HEK293 (cell line): ENCODE results near the gene VSTM2L.

ENCODE experiments used
- EGR2 ChIP-seq: fragments of 450-650 bp; formaldehyde crosslinking; IDR thresholded peaks from 2 replicates; pipeline ENCODE4 v1.5.1; 2016; ENCODE audit warnings: low read depth, missing biosample characterization, missing genetic modification characterization
- IKZF3 ChIP-seq: fragments of 450-650 bp; IDR thresholded peaks from 2 replicates; pipeline ENCODE4 v1.5.0; 2018; ENCODE audit warnings: missing biosample characterization, mild to moderate bottlenecking, missing genetic modification characterization, moderate library complexity
- KLF1 ChIP-seq: fragments of 450-650 bp; formaldehyde crosslinking; IDR thresholded peaks from 2 replicates; pipeline ENCODE4 v1.5.1; 2016; ENCODE audit warnings: missing biosample characterization, missing genetic modification characterization
- KLF10 ChIP-seq: fragments of 450-650 bp; IDR thresholded peaks from 2 replicates; pipeline ENCODE4 v1.5.1; 2018; ENCODE audit warnings: missing biosample characterization, mild to moderate bottlenecking, missing genetic modification characterization
- KLF16 ChIP-seq: fragments of 450-650 bp; formaldehyde crosslinking; IDR thresholded peaks from 2 replicates; pipeline ENCODE4 v1.5.1; 2017; ENCODE audit warnings: missing biosample characterization, missing genetic modification characterization
- KLF9 ChIP-seq: fragments of 450-650 bp; formaldehyde crosslinking; IDR thresholded peaks from 2 replicates; pipeline ENCODE4 v1.5.1; 2016; ENCODE audit warnings: missing biosample characterization, missing genetic modification characterization, low read depth
- YY2 ChIP-seq: fragments of 450-650 bp; formaldehyde crosslinking; IDR thresholded peaks from 2 replicates; pipeline ENCODE4 v1.5.1; 2016; ENCODE audit warnings: missing biosample characterization, missing genetic modification characterization
- ZBTB1 ChIP-seq: fragments of 450-650 bp; formaldehyde crosslinking; IDR thresholded peaks from 2 replicates; pipeline ENCODE4 v1.5.1; 2016; ENCODE audit warnings: missing biosample characterization, missing genetic modification characterization
- ZBTB17 ChIP-seq: fragments of 450-650 bp; formaldehyde crosslinking; IDR thresholded peaks from 2 replicates; pipeline ENCODE4 v1.5.1; 2016; ENCODE audit warnings: missing biosample characterization, missing genetic modification characterization
- ZFP3 ChIP-seq: fragments of 450-650 bp; formaldehyde crosslinking; IDR thresholded peaks from 2 replicates; pipeline ENCODE4 v1.5.1; 2016; ENCODE audit warnings: low read depth, missing biosample characterization, missing genetic modification characterization
- ZFP37 ChIP-seq: fragments of 450-650 bp; formaldehyde crosslinking; IDR thresholded peaks from 2 replicates; pipeline ENCODE4 v1.5.1; 2016; ENCODE audit warnings: missing biosample characterization, missing genetic modification characterization
- ZFP69B ChIP-seq: fragments of 450-650 bp; formaldehyde crosslinking; IDR thresholded peaks from 2 replicates; pipeline ENCODE4 v1.5.1; 2016; ENCODE audit warnings: missing biosample characterization, missing genetic modification characterization
- ZNF121 ChIP-seq: fragments of 450-650 bp; formaldehyde crosslinking; IDR thresholded peaks from 2 replicates; pipeline ENCODE4 v1.5.1; 2016; ENCODE audit warnings: missing biosample characterization, missing genetic modification characterization
- ZNF140 ChIP-seq: fragments of 450-650 bp; formaldehyde crosslinking; IDR thresholded peaks from 2 replicates; pipeline ENCODE4 v1.5.1; 2016; ENCODE audit warnings: missing biosample characterization, missing genetic modification characterization
- ZNF394 ChIP-seq: fragments of 450-650 bp; formaldehyde crosslinking; IDR thresholded peaks from 2 replicates; pipeline ENCODE4 v1.5.1; 2016; ENCODE audit warnings: missing biosample characterization, missing genetic modification characterization, mild to moderate bottlenecking, moderate library complexity, borderline replicate concordance
- ZNF555 ChIP-seq: fragments of 450-650 bp; formaldehyde crosslinking; conservative IDR thresholded peaks from 2 replicates; pipeline ENCODE4 v1.5.1; 2017; ENCODE audit warnings: missing biosample characterization, mild to moderate bottlenecking, missing genetic modification characterization, inconsistent platforms
- ZNF610 ChIP-seq: fragments of 450-650 bp; formaldehyde crosslinking; IDR thresholded peaks from 2 replicates; pipeline ENCODE4 v1.5.1; 2016; ENCODE audit warnings: missing biosample characterization, missing genetic modification characterization, borderline replicate concordance
- ZNF654 ChIP-seq: fragments of 450-650 bp; formaldehyde crosslinking; IDR thresholded peaks from 2 replicates; pipeline ENCODE4 v1.5.1; 2016; ENCODE audit warnings: low read depth, missing biosample characterization, missing genetic modification characterization
- TF ChIP-seq, protein P1 (sequence below): fragments of 450-650 bp; formaldehyde crosslinking; IDR thresholded peaks from 2 replicates; pipeline ENCODE4 v1.5.1; 2016; ENCODE audit warnings: missing biosample characterization, missing genetic modification characterization
- TF ChIP-seq, protein P2 (sequence below): fragments of 450-650 bp; formaldehyde crosslinking; conservative IDR thresholded peaks from 2 replicates; pipeline ENCODE4 v1.5.1; 2016; ENCODE audit warnings: low read depth, missing biosample characterization, missing genetic modification characterization
- TF ChIP-seq, protein P3 (sequence below): fragments of 450-650 bp; formaldehyde crosslinking; IDR thresholded peaks from 2 replicates; pipeline ENCODE4 v1.5.1; 2016; ENCODE audit warnings: missing biosample characterization, missing genetic modification characterization
- TF ChIP-seq, protein P4 (sequence below): fragments of 450-650 bp; formaldehyde crosslinking; IDR thresholded peaks from 2 replicates; pipeline ENCODE4 v1.5.1; 2016; ENCODE audit warnings: missing biosample characterization, missing genetic modification characterization

The VSTM2L gene

DNA sequence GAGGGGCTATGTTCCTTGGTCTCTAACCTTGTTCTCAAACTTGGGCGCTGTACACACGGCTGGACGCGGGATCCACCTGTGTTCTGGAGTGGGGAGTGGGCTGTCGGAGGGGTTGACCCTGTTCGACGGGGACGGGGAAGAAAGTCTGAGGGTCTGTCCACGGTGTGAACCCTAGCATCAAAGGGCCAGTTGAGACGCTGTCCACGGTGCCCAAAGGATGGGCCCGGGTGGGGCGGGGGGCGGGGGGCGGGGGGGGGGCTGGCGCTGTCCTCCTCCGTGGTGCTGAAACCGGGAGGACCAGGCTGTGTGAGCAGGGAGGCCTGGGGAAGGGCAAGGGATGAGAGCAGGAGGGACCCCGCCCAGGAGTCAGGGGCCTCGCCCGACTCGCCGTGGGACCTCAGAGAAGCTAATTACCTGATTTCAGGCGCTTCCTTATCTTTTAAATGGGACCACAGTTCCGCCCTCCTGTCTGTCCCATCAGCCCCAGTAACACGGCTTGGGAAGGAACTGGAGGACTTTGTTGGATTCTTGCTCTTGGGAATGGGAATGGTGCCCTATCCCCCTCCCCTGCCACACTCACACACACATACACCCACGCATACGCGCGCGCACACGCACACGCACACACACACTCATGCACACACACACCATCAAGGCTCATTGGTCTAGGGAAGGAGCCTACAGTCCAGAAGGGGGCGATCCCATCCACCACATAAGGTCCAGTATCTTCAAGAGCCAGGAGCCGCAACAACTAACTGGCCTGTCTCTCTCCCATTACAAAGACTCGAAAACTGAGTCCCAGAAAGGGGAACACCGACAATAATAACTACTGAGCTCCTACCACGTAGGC is 1.0 kb upstream of the VSTM2L start (continued):
- TF ChIP-seq ZBTB1 (tag by site-specific recombination) (no peak), ZNF394 (tag by site-specific recombination) (no peak), ZFP37 (0 out of 2 replicates have a peak, but pooled peaks have one; percentile 39), YY2 (tag by site-specific recombination) (no peak), KLF10 (tag by site-specific recombination) (no peak), KLF16 (peak; percentile 69; the same call in 1 of the 2 replicates), KLF1 (tag by site-specific recombination) (peak; percentile 27), EGR2 (peak; percentile 87), ZNF654 (tag by site-specific recombination) (peak; percentile 68), ZNF610 (no peak), IKZF3 (tag by site-specific recombination) (no peak), ZFP3 (tag by site-specific recombination) (no peak), ZFP69B (no peak), ZNF121 (tag by site-specific recombination) (peak; percentile 73), ZNF555 (tag by site-specific recombination) (no peak), ZBTB17 (tag by site-specific recombination) (0 out of 2 replicates have a peak, but pooled peaks have one; percentile 17), ZNF140 (tag by site-specific recombination) (no peak), KLF9 (tag by site-specific recombination) (0 out of 2 replicates have a peak, but pooled peaks have one; percentile 21)
- TF ChIP-seq, protein P1, sequence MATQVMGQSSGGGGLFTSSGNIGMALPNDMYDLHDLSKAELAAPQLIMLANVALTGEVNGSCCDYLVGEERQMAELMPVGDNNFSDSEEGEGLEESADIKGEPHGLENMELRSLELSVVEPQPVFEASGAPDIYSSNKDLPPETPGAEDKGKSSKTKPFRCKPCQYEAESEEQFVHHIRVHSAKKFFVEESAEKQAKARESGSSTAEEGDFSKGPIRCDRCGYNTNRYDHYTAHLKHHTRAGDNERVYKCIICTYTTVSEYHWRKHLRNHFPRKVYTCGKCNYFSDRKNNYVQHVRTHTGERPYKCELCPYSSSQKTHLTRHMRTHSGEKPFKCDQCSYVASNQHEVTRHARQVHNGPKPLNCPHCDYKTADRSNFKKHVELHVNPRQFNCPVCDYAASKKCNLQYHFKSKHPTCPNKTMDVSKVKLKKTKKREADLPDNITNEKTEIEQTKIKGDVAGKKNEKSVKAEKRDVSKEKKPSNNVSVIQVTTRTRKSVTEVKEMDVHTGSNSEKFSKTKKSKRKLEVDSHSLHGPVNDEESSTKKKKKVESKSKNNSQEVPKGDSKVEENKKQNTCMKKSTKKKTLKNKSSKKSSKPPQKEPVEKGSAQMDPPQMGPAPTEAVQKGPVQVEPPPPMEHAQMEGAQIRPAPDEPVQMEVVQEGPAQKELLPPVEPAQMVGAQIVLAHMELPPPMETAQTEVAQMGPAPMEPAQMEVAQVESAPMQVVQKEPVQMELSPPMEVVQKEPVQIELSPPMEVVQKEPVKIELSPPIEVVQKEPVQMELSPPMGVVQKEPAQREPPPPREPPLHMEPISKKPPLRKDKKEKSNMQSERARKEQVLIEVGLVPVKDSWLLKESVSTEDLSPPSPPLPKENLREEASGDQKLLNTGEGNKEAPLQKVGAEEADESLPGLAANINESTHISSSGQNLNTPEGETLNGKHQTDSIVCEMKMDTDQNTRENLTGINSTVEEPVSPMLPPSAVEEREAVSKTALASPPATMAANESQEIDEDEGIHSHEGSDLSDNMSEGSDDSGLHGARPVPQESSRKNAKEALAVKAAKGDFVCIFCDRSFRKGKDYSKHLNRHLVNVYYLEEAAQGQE (tag by site-specific recombination): peak; percentile 89
- TF ChIP-seq, protein P2, sequence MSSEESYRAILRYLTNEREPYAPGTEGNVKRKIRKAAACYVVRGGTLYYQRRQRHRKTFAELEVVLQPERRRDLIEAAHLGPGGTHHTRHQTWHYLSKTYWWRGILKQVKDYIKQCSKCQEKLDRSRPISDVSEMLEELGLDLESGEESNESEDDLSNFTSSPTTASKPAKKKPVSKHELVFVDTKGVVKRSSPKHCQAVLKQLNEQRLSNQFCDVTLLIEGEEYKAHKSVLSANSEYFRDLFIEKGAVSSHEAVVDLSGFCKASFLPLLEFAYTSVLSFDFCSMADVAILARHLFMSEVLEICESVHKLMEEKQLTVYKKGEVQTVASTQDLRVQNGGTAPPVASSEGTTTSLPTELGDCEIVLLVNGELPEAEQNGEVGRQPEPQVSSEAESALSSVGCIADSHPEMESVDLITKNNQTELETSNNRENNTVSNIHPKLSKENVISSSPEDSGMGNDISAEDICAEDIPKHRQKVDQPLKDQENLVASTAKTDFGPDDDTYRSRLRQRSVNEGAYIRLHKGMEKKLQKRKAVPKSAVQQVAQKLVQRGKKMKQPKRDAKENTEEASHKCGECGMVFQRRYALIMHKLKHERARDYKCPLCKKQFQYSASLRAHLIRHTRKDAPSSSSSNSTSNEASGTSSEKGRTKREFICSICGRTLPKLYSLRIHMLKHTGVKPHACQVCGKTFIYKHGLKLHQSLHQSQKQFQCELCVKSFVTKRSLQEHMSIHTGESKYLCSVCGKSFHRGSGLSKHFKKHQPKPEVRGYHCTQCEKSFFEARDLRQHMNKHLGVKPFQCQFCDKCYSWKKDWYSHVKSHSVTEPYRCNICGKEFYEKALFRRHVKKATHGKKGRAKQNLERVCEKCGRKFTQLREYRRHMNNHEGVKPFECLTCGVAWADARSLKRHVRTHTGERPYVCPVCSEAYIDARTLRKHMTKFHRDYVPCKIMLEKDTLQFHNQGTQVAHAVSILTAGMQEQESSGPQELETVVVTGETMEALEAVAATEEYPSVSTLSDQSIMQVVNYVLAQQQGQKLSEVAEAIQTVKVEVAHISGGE (tag by site-specific recombination): no peak
- TF ChIP-seq, protein P3, sequence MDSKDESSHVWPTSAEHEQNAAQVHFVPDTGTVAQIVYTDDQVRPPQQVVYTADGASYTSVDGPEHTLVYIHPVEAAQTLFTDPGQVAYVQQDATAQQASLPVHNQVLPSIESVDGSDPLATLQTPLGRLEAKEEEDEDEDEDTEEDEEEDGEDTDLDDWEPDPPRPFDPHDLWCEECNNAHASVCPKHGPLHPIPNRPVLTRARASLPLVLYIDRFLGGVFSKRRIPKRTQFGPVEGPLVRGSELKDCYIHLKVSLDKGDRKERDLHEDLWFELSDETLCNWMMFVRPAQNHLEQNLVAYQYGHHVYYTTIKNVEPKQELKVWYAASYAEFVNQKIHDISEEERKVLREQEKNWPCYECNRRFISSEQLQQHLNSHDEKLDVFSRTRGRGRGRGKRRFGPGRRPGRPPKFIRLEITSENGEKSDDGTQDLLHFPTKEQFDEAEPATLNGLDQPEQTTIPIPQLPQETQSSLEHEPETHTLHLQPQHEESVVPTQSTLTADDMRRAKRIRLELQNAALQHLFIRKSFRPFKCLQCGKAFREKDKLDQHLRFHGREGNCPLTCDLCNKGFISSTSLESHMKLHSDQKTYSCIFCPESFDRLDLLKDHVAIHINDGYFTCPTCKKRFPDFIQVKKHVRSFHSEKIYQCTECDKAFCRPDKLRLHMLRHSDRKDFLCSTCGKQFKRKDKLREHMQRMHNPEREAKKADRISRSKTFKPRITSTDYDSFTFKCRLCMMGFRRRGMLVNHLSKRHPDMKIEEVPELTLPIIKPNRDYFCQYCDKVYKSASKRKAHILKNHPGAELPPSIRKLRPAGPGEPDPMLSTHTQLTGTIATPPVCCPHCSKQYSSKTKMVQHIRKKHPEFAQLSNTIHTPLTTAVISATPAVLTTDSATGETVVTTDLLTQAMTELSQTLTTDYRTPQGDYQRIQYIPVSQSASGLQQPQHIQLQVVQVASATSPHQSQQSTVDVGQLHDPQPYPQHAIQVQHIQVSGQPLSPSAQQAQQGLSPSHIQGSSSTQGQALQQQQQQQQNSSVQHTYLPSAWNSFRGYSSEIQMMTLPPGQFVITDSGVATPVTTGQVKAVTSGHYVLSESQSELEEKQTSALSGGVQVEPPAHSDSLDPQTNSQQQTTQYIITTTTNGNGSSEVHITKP (tag by site-specific recombination): no peak
- TF ChIP-seq, protein P4, sequence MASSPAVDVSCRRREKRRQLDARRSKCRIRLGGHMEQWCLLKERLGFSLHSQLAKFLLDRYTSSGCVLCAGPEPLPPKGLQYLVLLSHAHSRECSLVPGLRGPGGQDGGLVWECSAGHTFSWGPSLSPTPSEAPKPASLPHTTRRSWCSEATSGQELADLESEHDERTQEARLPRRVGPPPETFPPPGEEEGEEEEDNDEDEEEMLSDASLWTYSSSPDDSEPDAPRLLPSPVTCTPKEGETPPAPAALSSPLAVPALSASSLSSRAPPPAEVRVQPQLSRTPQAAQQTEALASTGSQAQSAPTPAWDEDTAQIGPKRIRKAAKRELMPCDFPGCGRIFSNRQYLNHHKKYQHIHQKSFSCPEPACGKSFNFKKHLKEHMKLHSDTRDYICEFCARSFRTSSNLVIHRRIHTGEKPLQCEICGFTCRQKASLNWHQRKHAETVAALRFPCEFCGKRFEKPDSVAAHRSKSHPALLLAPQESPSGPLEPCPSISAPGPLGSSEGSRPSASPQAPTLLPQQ (tag by site-specific recombination): no peak
